Activated CD4-positive, alpha-beta T cell treated with anti-CD3 and anti-CD28 coated beads, Interleukin-2, Interleukin-4, amounts not matched to agents 100 ng/mL and 50 ng/mL, durations not matched to agents 16 hours and 8 hours (primary cell): ENCODE measurements around the gene TAF6.

Source experiments
- DNase-seq: peaks from one replicate; pipeline ENCODE4 v3.0.0-alpha.2; 2020; ENCODE audit warnings: low spot score

TAF6 gene

GRCh38 chr7:100120733-100121036, 1.5 kb upstream of the TAF6 start:
- no peak for DNase-seq

DNA sequence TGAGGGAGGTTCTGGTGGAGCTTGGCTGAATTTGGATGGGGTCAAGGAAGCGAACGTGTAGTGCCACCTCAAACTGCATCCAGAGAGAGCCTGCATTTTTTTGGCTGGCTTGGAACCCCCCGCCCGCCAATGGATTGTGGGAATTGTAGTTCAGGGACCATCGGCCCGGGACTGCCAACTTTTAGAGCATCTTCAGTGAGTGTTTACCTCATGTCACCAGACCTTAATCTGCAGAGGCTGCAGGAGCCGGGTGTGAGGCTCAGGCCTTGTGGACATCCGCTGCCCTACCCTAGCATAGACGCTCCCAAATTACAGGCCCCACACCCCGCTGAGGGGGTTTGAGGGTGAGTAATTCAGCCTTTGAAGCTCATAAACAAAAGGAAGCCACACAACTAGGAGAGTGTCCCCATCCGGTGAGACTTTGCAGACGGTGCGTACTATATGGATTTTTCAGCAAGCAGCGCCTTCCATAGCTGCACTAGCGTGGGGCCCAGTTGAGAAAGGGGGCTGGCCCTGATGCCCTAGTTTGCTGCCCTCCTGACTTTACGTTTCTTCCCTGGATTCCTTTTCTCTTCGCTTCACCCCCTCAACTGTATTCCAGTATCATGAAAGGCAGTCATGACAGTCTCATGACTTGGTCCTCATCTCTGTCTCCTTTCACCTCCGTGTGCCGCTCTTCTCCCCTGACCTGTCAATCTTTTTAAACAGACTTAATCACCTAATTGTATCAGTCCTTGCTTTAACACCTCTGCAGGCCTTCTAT, 993 bp upstream of the TAF6 start:
- peak; percentile 74 for DNase-seq

DNA sequence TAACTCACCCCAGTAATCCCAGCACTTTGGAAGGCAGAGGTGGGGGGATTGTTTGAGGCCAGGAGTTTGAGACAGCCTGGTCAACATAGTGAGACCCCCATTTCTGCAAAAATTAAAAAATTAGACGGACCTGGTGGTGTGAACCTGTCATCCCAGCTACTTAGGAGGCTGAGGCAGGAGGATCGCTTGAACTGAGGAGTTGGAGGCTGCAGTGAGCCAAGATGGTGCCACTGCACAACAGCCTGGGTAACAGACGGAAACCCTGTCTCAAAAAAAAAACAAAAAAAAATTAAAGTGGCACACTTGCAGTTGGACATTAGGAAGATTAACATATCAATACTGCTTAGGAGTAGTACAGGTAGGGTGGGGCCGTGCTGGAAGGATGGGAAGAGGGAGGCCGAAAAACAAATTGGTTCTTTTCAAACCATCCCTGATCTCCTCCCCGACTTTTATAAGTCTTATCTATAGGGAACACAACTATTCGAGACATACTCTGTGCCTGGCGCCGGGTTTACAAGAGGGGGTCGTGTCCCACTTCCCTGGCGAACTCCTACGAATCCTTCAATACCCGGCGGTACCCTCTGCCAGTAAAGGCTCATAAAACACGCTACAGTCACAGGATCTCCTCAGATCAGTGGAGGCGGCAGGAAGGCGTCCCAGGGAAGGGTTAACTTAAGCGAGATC, 628 bp downstream of the TAF6 start:
- DNase-seq: no peak

DNA sequence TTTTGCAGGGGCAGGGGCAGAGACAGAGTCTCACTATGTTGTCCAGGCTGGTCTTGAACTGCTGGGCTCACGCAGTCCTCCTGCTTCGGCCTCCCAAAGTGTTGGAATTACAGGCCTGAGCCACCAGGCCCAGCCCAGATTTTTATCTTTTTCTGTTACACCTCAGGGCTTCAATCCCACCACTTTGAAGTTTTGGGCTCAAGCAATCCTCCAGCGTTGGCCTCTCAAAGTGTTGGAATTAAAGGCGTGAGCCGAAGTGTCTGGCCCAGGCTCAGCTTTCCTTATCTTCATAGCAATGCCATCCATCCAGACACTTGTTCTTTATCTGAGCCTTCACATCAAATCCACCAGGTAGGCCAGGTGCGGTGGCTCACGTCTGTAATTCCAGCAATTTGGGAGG, 4.1 kb downstream of the TAF6 start:
- no peak for DNase-seq

DNA sequence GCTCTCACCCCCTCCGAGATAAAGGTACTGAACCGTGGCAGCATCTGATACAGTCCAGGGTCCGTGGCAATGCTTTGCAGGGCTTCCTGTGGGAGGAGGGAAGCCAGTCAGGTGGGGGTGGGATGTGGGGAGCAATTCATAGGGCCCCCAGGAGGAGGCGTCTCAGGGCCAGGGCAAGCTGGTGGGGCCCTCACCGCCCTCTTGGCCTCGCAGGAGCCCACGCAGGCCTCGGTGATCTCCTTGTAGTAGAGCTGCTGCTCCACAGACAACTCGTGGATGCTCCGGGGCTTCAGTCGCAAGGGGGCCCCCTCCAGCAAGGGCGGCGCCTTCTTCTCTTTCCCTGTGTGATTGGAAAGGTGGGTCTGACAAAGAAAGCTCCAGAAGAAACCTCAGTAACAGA, 7.2 kb downstream of the TAF6 start:
- no peak for DNase-seq

- no peak for DNase-seq
Measured at GRCh38 chr7:100111156-100111555, 8.0 kb downstream of the TAF6 start.

GRCh38 chr7:100109521-100110163, 9.5 kb downstream of the TAF6 start:
- no peak for DNase-seq

- no peak for DNase-seq
Measured at GRCh38 chr7:100107890-100108289, 11.3 kb downstream of the TAF6 start.

DNA sequence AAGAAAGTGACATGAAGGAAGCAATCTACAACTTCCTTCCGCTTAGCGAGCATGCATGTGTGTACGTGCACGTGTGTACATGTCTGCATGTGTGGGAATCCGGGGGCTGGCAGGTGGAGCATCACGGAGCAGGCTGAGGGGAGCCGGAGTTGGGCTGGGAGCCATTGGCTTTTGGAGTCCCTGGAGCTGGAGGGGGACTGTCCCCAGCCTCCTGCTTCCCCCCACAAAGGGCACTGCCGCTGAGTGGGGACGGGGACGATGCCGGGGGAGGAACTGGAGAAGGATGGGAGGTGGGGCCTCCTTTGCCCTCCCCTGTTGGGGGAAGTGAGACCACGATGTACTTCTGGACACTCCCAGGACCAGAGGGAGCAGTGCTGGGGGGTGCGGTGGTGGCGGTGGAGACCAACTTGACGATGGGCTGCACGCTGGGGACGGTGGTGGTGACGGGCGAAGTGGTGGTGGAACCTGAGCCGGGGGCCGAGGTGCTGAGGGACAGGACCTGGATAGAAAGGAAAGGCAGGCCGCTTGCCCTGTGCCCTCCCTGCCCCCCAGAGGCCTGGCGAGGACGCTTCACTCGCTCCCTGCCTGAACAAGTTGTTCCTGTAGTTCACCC, 11.9 kb downstream of the TAF6 start:
- no peak for DNase-seq

- DNase-seq: no peak
Measured at GRCh38 chr7:100106633-100107032, 12.5 kb downstream of the TAF6 start.

GRCh38 chr7:100105534-100105933, 13.6 kb downstream of the TAF6 start:
- DNase-seq: no peak

DNA sequence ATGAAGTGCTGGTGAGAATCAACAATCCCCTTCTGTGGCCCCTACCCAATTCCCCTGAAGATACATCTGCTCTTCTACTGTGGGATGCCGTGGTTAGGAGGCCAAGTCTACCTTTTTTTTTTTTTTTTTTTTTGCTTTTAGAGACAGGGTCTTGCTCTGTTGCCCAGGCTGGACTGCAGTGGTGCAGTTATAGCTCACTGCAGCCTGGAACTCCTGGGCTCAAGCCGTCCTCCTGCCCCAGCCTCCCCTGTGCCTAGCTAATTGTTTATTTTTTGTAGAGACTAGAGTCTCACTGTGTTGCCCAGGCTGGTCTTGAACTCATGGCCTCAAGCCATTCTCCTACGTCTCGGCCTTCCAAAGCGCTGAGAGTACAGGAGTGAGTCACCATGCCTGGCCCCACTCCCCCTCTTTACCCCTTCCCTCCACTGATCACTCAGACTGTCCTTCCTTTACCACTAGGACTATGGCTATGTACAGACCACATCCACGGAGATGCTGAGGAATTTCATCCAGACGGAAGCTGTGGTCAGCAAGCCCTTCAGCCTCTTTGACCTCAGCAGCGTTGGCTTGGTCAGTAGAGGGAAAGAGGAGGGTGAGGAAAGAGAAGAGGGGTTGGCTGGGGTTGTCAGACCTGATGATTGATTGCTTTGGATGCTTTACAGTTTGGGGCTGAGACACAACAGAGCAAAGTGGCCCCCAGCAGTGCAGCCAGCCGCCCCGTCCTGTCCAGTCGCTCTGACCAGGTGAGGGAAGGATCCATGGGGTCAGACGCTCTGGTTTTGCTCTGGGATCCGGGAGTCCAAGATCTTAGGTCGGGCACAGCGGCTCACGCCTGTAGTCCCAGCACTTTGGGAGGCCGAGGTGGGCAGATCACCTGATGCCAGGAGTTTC, 16.0 kb downstream of the TAF6 start:
- DNase-seq: no peak

DNA sequence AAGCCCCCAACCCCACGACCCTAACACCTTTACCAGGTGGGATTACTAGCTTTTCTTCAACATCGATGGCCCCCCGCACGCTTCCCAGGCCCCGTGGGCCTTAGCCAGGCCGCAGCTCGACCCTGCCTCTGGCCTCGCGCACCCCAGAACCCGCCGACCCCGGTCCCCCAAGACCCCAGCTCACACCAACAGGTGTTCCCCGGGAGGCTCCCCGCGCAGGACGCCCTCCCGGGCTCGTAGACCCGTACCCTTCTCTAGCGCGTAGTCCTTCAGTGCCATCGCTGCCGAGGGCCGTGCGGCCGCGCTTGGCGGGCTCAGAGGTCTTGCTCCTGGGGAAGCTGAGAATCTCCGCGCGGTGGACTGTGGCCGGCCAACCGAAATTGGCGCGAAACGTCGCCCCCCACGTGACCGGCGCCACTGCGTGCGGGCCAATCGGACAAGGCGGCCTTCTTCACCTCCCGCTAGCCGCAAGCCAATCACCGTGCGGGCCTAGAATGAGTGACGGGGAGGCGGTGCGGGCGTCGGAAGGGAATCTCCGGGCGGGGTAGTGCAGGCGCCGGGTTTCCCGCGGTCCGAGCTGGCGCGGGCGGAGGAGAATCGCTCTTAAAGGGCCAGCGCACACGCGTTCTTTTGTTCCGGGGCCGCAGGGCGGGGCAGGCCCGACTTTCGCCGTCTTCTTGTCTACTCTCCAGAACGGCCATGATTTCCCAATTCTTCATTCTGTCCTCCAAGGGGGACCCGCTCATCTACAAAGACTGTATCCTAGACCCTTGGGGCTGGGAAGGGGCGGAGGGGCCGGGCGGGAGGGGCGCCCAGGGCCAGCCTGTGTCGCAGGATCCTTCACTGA, 17.9 kb downstream of the TAF6 start, which contains the start of the genes AP4M1 and MCM7:
Gene AP4M1, plus strand, starts transcription at position 628 of the 847 bp plus-strand sequence. Its CDS starts 72 bp downstream, at position 700.
Gene MCM7, minus strand, starts transcription at position 382 of the 847 bp plus-strand sequence. Its CDS starts 103 bp downstream, at position 279.
- peak; percentile 99 for DNase-seq

- DNase-seq: peak; percentile 87
Measured at GRCh38 chr7:100100420-100101015, 18.6 kb downstream of the TAF6 start.

GRCh38 chr7:100099452-100099851, 19.7 kb downstream of the TAF6 start:
- no peak for DNase-seq

GRCh38 chr7:100098913-100099312, 20.2 kb downstream of the TAF6 start:
- DNase-seq: no peak

- DNase-seq: no peak
Measured at GRCh38 chr7:100095704-100096103, 23.5 kb downstream of the TAF6 start.

DNA sequence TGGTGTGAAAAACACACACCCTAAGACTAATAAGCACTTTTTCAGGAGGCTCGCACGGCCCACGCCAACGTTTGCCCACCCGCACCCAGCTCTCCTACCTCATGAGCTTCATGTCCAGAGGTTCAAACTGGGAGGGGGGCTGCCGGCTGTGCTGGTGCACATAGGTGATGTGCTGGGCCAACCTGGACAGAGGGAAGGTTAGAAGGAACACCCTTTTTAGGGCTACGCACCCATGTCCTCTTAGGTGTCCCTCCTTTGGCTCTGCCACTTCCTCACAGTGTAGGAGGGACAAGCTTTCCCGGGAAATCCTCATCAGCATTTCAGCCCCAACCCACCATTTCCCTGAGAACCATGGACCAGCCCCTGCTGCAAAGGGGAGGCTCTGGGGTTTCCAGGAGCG, 23.9 kb downstream of the TAF6 start:
- no peak for DNase-seq

GRCh38 chr7:100093925-100094486, 25.2 kb downstream of the TAF6 start:
- DNase-seq: no peak

- DNase-seq: no peak
Measured at GRCh38 chr7:100093498-100093897, 25.7 kb downstream of the TAF6 start.
